Measurements from ENCODE around the gene SIX2. TPM values are rescaled to one million over a fixed set of nuclear protein-coding genes. Genes with fewer than 3 reads are reported as not detected.
A peak's percentile ranks its signal among the peaks of the same experiment; 100 is the strongest.

The SIX2 gene
- total RNA-seq, 1 donor from 2014 or later = 62.3 TPM

GRCh38 chr2:45020439-45020838 lies 11.2 kb upstream of the SIX2 start:
- no peak for DNase-seq (ENCODE audit: low read depth)

- DNase-seq (ENCODE audit: low read depth) = no peak
These were observed 8.8 kb upstream of the SIX2 start for GRCh38 chr2:45018023-45018422.

GRCh38 chr2:45014831-45015230 lies 5.6 kb upstream of the SIX2 start:
- no peak for DNase-seq (ENCODE audit: low read depth)

GRCh38 chr2:45014016-45014702 lies 4.9 kb upstream of the SIX2 start:
- DNase-seq (ENCODE audit: low read depth) = peak; percentile 98

GRCh38 chr2:45013229-45014015 lies 4.2 kb upstream of the SIX2 start:
- peak; percentile 38 for DNase-seq (ENCODE audit: low read depth)

GRCh38 chr2:45012733-45013132 lies 3.5 kb upstream of the SIX2 start:
- no peak for DNase-seq (ENCODE audit: low read depth)

GRCh38 chr2:45011621-45012602 lies 2.7 kb upstream of the SIX2 start:
- no peak for DNase-seq (ENCODE audit: low read depth)

- no peak for DNase-seq (ENCODE audit: low read depth)
These were observed 1.9 kb upstream of the SIX2 start for GRCh38 chr2:45011121-45011520.

GRCh38 chr2:45010702-45011012 lies 1.4 kb upstream of the SIX2 start:
- peak; percentile 41 for DNase-seq (ENCODE audit: low read depth)

- peak; percentile 92 for DNase-seq (ENCODE audit: low read depth)
These were observed 863 bp upstream of the SIX2 start for GRCh38 chr2:45009928-45010701.

- DNase-seq (ENCODE audit: low read depth) = peak; percentile 65
These were observed 739 bp downstream of the SIX2 start for GRCh38 chr2:45008296-45009129.

- no peak for DNase-seq (ENCODE audit: low read depth)
These were observed 1.3 kb downstream of the SIX2 start for GRCh38 chr2:45007961-45008295.

- no peak for DNase-seq (ENCODE audit: low read depth)
These were observed 2.3 kb downstream of the SIX2 start for GRCh38 chr2:45006942-45007287.

GRCh38 chr2:45006041-45006941 lies 3.0 kb downstream of the SIX2 start:
- no peak for DNase-seq (ENCODE audit: low read depth)

GRCh38 chr2:45005261-45006002 lies 3.8 kb downstream of the SIX2 start:
- DNase-seq (ENCODE audit: low read depth) = no peak

- DNase-seq (ENCODE audit: low read depth) = no peak
These were observed 4.6 kb downstream of the SIX2 start for GRCh38 chr2:45004562-45005191.

- no peak for DNase-seq (ENCODE audit: low read depth)
These were observed 5.4 kb downstream of the SIX2 start for GRCh38 chr2:45003579-45004551.

All from myocyte (in vitro differentiated cells).